ENCODE results near the gene NDUFV3. TPM values are rescaled to one million over a fixed set of nuclear protein-coding genes. Genes with fewer than 3 reads are reported as not detected.

The NDUFV3 gene
- total and polyA plus RNA-seq, 2 of the 8 experiments (the other 6 are each of a cell fraction or from before 2014, with no cell fraction given), result 17.0 to 44.4 TPM

DNA sequence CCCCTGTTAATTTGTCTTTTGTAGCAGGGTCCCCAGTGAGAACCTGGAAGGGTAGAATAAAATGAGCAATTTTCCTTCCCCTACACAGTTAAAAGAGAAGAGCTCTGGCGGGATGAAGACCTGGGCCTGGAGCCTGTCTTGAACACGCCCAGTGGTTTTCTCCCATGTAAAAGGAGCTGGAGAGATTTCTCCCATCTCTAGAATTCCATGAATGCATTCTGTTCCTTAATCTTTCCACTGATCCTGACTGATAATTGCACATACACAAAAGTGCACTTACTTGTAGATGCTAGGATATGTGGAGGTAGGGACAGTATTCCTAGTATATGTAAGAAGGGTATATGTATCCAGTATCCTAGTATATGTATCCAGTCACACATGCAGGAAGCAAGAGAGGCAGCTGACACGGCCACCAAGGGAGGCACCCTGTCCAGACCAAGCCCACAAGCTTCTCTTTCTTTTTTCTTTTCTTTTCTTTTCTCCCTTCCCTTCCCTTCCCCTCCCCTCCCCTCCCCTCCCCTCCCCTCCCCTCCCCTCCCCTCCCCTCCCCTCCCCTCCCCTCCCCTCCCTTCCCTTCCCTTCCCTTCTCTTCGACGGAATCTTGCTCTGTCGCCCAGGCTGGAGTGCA, 69.4 kb downstream of the NDUFV3 start (continued):
- TF ChIP-seq FOSL1 (IDR thresholded peaks at IDR 0.05; ENCODE audit: insufficient read depth, low read depth, low read length), result no peak
- TF ChIP-seq SP1 (IDR thresholded peaks at IDR 0.05; ENCODE audit: low read depth, low read length), result no peak
- no peak for TF ChIP-seq KDM5A (IDR thresholded peaks at IDR 0.05; ENCODE audit: low read length)
- no peak for TF ChIP-seq TAF7 (optimal IDR thresholded peaks at IDR 0.05; ENCODE audit: borderline replicate concordance, low read depth, low read length)

Small RNA genes lying within 50 kb of the gene (microRNA-seq; reads per million reads assigned to microRNA genes)
- 0 reads per million in 2 experiments for gene MIR5692B (ENCODE audit: borderline microRNAs expressed in 2 of 2, borderline number of aligned reads in 2 of 2, borderline replicate concordance in 1 of 2)

Small RNA genes lying within 50 kb of the gene (small RNA-seq; reads per million reads assigned to genes)
- gene MIR5692B (ENCODE audit: insufficient read depth), result not detected

Other genes with a start within 250 kb of the NDUFV3 start
- 45.7 and 45.9 TPM in 2 replicates for gene PDE9A, start 239.7 kb upstream of the NDUFV3 start, total RNA-seq (2021; fragmentation: NEBNext Ultra II Directional; extraction: Animal tissue kit (Norgen Biotek cat#: 25700))
- gene PDE9A, start 239.7 kb upstream of the NDUFV3 start, polyA plus RNA-seq (2011; rRNA removed), result 39.2 and 46.7 TPM in 2 replicates
- 43.1 and 47.8 TPM in 2 replicates for gene WDR4, start 13.8 kb upstream of the NDUFV3 start, total RNA-seq (2021; fragmentation: NEBNext Ultra II Directional; extraction: Animal tissue kit (Norgen Biotek cat#: 25700))
- gene WDR4, start 13.8 kb upstream of the NDUFV3 start, polyA plus RNA-seq (2011; rRNA removed), result 28.9 and 45.5 TPM in 2 replicates
- gene ERVH48-1, start 32.3 kb downstream of the NDUFV3 start, total RNA-seq (2021; fragmentation: NEBNext Ultra II Directional; extraction: Animal tissue kit (Norgen Biotek cat#: 25700)), result 14.9 and 17.7 TPM in 2 replicates
- gene ERVH48-1, start 32.3 kb downstream of the NDUFV3 start, polyA plus RNA-seq (2011; rRNA removed), result 4.0 and 4.2 TPM in 2 replicates
- gene PKNOX1, start 81.3 kb downstream of the NDUFV3 start, total RNA-seq (2021; fragmentation: NEBNext Ultra II Directional; extraction: Animal tissue kit (Norgen Biotek cat#: 25700)), result 31.3 and 31.9 TPM in 2 replicates
- gene PKNOX1, start 81.3 kb downstream of the NDUFV3 start, polyA plus RNA-seq (2011; rRNA removed), result 20.4 and 30.7 TPM in 2 replicates
- 418 and 455 TPM in 2 replicates for gene CBS, start 182.5 kb downstream of the NDUFV3 start, total RNA-seq (2021; fragmentation: NEBNext Ultra II Directional; extraction: Animal tissue kit (Norgen Biotek cat#: 25700))
- 114 and 185 TPM in 2 replicates for gene CBS, start 182.5 kb downstream of the NDUFV3 start, polyA plus RNA-seq (2011; rRNA removed)
- gene U2AF1, start 214.3 kb downstream of the NDUFV3 start, total RNA-seq (2021; fragmentation: NEBNext Ultra II Directional; extraction: Animal tissue kit (Norgen Biotek cat#: 25700)), result 53.0 and 74.6 TPM in 2 replicates
- 60.0 and 114 TPM in 2 replicates for gene U2AF1, start 214.3 kb downstream of the NDUFV3 start, polyA plus RNA-seq (2011; rRNA removed)

Data from H1 (cell line).